HepG2 (cell line): ENCODE results near the gene PRR35. TPM values are rescaled to one million over a fixed set of nuclear protein-coding genes. Genes with fewer than 3 reads are reported as not detected.

Experiments used
- ATAC-seq: fragments of 200-7000 bp; cut with Tn5 transposase; 3 replicates; pipeline ENCODE4 v1.9.1; 2020; ENCODE audit warnings: mild to moderate bottlenecking, moderate library complexity
- BruUV-seq: library from RNA; stranded (reverse); fragments of 400-500 nt; replicated peaks from 2 replicates; lab custom pipeline; 2021; lab: Mats Ljungman, UMichigan
- CTCF ChIA-PET: fragments of 300-600 bp; formaldehyde crosslinking; extraction: SDS; loops from one replicate; lab custom pipeline; 2021; ENCODE audit warnings: low total read pairs, inconsistent platforms, low intra/inter-chr PET ratio; lab: Yijun Ruan, JAX
- POLR2A ChIA-PET: fragments of 350-600 bp; sonication (Branson Sonifier 250); formaldehyde crosslinking; loops from one replicate; lab custom pipeline; 2020; ENCODE audit warnings: antibody characterized with exemption, inconsistent platforms; lab: Yijun Ruan, JAX
- DNase-seq: peaks from one replicate; pipeline ENCODE4 v3.0.0-alpha.2; 2015; ENCODE audit warnings: low spot score
- FAIRE-seq: peaks from 3 replicates; lab custom pipeline; 2011; peaks lifted over from hg19 to GRCh38; lab: Jason Lieb, UNC
- H2AFZ ChIP-seq: one replicate; pipeline ENCODE4 v1.6.1; 2011; ENCODE audit warnings: low read length, inconsistent platforms
- H3K27ac ChIP-seq: fragments of 300-600 bp; 3 replicates; pipeline ENCODE4 v1.8.0; 2011; ENCODE audit warnings: mixed run types, mild to moderate bottlenecking, mixed read lengths, low read length, inconsistent platforms; ENCODE audit not compliant: insufficient read depth; ENCODE audit errors: extremely low read length
- H3K27me3 ChIP-seq, 2 experiments: fragments of 200-600 bp in 1 of 2; 2 replicates in 1 of 2; 3 replicates in 1 of 2; pipeline versions ENCODE4 v1.6.0 to v1.8.0; 2011; ENCODE audit warnings: low read length in 2 of 2, mild to moderate bottlenecking in 2 of 2, moderate library complexity in 2 of 2, inconsistent platforms in 1 of 2; ENCODE audit not compliant: insufficient read depth in 2 of 2, control insufficient read depth in 1 of 2
- H3K36me3 ChIP-seq, 2 experiments: fragments of 200-600 bp in 1 of 2; replicated peaks in 1 of 2; 2 replicates in 1 of 2; 3 replicates in 1 of 2; pipeline versions ENCODE4 v1.5.1 to v1.8.0; 2011; ENCODE audit warnings: low read length in 2 of 2, inconsistent platforms in 1 of 2; ENCODE audit not compliant: insufficient read depth in 2 of 2, control insufficient read depth in 1 of 2
- H3K4me1 ChIP-seq: 2 replicates; pipeline ENCODE4 v1.5.1; 2012; ENCODE audit warnings: low read length, inconsistent platforms; ENCODE audit not compliant: insufficient read depth
- H3K4me2 ChIP-seq: 2 replicates; pipeline ENCODE4 v1.6.0; 2011; ENCODE audit warnings: low read depth, low read length, inconsistent platforms
- H3K4me3 ChIP-seq, 3 experiments: fragments of 200-600 bp in 1 of 3; sonication (generic), shearing (Covaris generic) in 1 of 3; replicated peaks in 1 of 3; 2 replicates each; pipeline ENCODE4 v1.5.1; 2011 to 2016; ENCODE audit warnings: low read length in 3 of 3, inconsistent platforms in 2 of 3, low read depth in 2 of 3, mild to moderate bottlenecking in 2 of 3, control low read depth in 1 of 3, mixed read lengths in 1 of 3; ENCODE audit not compliant: insufficient read depth in 1 of 3
- H3K79me2 ChIP-seq: one replicate; pipeline ENCODE4 v1.6.1; 2011; ENCODE audit warnings: low read length, inconsistent platforms; ENCODE audit not compliant: insufficient read depth
- H3K9ac ChIP-seq: 2 replicates; pipeline ENCODE4 v1.6.0; 2011; ENCODE audit warnings: mild to moderate bottlenecking, low read depth, low read length, inconsistent platforms; ENCODE audit not compliant: insufficient read depth
- H3K9me3 ChIP-seq: 2 replicates; pipeline ENCODE4 v1.5.1; 2012; ENCODE audit warnings: mild to moderate bottlenecking, low read length
- H4K20me1 ChIP-seq: 2 replicates; pipeline ENCODE4 v1.6.0; 2011; ENCODE audit warnings: inconsistent platforms, mild to moderate bottlenecking, low read length, moderate library complexity; ENCODE audit not compliant: insufficient read depth
- AGO2 ChIP-seq: fragments of 200-400 bp; formaldehyde crosslinking; optimal IDR thresholded peaks from 2 replicates; pipeline ENCODE3; 2017; ENCODE audit warnings: mild to moderate bottlenecking, low read depth, low read length, moderate library complexity
- MIER3 ChIP-seq: IDR thresholded peaks from 2 replicates; pipeline ENCODE4 v1.6.1; 2016; ENCODE audit warnings: missing compliant biosample characterization, borderline replicate concordance
- NFKB2 ChIP-seq: sonication (generic); formaldehyde crosslinking; IDR thresholded peaks from 2 replicates; pipeline ENCODE4 v1.4.0; 2020; ENCODE audit warnings: missing genetic modification reagents, borderline replicate concordance
- SATB2 ChIP-seq: sonication (generic); formaldehyde crosslinking; IDR thresholded peaks from 2 replicates; pipeline ENCODE4 v1.5.0; 2020; ENCODE audit warnings: missing genetic modification reagents
- ZNF367 ChIP-seq: sonication (generic); formaldehyde crosslinking; IDR thresholded peaks from 2 replicates; pipeline ENCODE4 v1.4.0; 2020; ENCODE audit warnings: missing genetic modification reagents, borderline replicate concordance
- ZNF891 ChIP-seq: sonication (generic); formaldehyde crosslinking; IDR thresholded peaks from 2 replicates; pipeline ENCODE4 v1.5.0; 2020; ENCODE audit warnings: mild to moderate bottlenecking, missing genetic modification reagents
- WGBS: methylation state at CpG from one replicate; pipeline ENCODE4 v1.1.6; 2017; ENCODE audit warnings: low lambda C conversion rate; 5-methylcytosine and 5-hydroxymethylcytosine counted together
- in situ Hi-C: cut with HindIII; loops from 2 replicates; pipeline ENCODE4 v1.10.0; 2017; ENCODE audit warnings: low pct_unique_long_range_greater_than_20kb; ENCODE audit not compliant: extremely low pct_ligation_motif_present
- intact Hi-C: fragments of 100-400 bp; cut with micrococcal nuclease; formaldehyde crosslinking; loops from one replicate; pipeline ENCODE4 v1.10.0; 2022; ENCODE audit not compliant: unreplicated experiment
- polyA plus RNA-seq, 8 experiments: library from polyadenylated mRNA; depleted of rRNA in 3 of 8; stranded (reverse) in 7 of 8; unstranded in 1 of 8; fragments of >200 nt; fragmentation: Illumina TruSeq in 4 of 8; extraction: Trizol in 4 of 8; gene quantifications; 2 replicates each; pipeline versions ENCODE4 v1.2.1 to v1.2.3, GENCODE V29; 2011 to 2016; ENCODE audit warnings: low read depth in 4 of 8, missing spikeins in 1 of 8, mixed read lengths in 1 of 8; ENCODE audit not compliant: insufficient read depth in 1 of 8
- total RNA-seq, 5 experiments: library from RNA; depleted of rRNA; stranded (reverse); fragments of >200 nt; fragmentation: Illumina TruSeq; extraction: Trizol; gene quantifications; 2 replicates each; pipeline ENCODE4 v1.2.3, GENCODE V29; 2016; ENCODE audit warnings: low read depth in 1 of 5
- TF ChIP-seq, protein P1 (sequence below): sonication (generic); formaldehyde crosslinking; IDR thresholded peaks from 2 replicates; pipeline ENCODE4 v1.4.0; 2020; ENCODE audit warnings: missing genetic modification reagents

The PRR35 gene
- total and polyA plus RNA-seq, 2 of the 13 experiments (the other 11 are each of a cell fraction or from before 2014, with no cell fraction given), result 0.07 to 0.16 TPM

DNA sequence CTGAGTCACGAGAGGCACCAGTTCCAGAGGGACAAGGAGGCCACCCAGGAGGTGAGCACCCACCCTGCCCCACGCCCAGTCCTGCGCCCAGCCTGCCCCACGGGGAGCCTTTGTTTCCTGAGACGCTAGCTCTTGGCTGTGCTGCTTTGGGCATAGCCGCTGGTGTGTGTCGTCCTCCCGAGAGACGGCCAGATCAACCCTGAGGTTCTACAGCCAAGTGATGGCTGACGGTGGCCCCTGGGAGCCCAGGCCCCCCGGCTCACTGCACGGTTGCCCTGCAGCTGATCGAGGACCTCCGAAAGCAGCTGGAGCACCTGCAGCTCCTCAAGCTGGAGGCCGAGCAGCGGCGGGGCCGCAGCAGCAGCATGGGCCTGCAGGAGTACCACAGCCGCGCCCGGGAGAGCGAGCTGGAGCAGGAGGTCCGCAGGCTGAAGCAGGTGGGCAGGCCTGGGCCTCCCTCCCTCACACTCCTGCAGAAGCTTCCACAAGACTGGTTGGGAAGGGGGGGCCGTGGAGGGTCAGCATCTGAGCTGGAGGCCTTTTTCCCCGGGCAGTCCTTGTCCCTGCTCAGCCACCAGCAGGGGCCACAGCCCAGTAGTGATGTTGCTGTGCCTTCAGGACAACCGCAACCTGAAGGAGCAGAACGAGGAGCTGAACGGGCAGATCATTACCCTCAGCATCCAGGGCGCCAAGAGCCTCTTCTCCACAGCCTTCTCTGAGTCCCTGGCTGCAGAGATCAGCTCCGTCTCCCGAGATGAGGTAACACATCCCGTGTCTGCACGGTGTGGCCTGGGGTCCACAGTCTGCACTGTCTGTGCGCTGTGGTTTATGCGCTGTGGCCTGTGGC lies 40.1 kb upstream of the PRR35 start:
- POLR2A ChIA-PET, result interaction anchor here (0.6 to 2.1 kb wide), 5 partner anchors 11 to 18 kb away, joined by 3 to 8 read pairs (median 3); no protein-coding TSS in a partner anchor
- Histone ChIP-seq H3K27me3 (no peaks in the 10 kb centered on the region), H2AFZ (no peak overlapping the region), H3K4me2 (no peak overlapping the region), H3K36me3 (peaks cover 20 to 49% of the 10 kb centered on the region in 2 experiments; a peak in 4 of 5 replicates), H3K79me2 (no peaks in the 10 kb centered on the region)
- BruUV-seq, result no TSS peak
- no peak for ATAC-seq
- WGBS, result 97% methylated on average over 13 of the region's 35 CpGs
- no peak for FAIRE-seq
- DNase-seq, result no peak
- no peak for TF ChIP-seq NFKB2 (CRISPR knock-in tag)
- TF ChIP-seq, protein P1, sequence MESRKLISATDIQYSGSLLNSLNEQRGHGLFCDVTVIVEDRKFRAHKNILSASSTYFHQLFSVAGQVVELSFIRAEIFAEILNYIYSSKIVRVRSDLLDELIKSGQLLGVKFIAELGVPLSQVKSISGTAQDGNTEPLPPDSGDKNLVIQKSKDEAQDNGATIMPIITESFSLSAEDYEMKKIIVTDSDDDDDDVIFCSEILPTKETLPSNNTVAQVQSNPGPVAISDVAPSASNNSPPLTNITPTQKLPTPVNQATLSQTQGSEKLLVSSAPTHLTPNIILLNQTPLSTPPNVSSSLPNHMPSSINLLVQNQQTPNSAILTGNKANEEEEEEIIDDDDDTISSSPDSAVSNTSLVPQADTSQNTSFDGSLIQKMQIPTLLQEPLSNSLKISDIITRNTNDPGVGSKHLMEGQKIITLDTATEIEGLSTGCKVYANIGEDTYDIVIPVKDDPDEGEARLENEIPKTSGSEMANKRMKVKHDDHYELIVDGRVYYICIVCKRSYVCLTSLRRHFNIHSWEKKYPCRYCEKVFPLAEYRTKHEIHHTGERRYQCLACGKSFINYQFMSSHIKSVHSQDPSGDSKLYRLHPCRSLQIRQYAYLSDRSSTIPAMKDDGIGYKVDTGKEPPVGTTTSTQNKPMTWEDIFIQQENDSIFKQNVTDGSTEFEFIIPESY (CRISPR knock-in tag), result peak; percentile 39; the same call in 1 of the 2 replicates
- no peak for TF ChIP-seq MIER3 (CRISPR knock-in tag)
- 0 out of 2 replicates have a peak, but pooled peaks have one; percentile 24 for TF ChIP-seq ZNF891
- no peak for TF ChIP-seq SATB2
- peak; percentile 85 for TF ChIP-seq AGO2
- TF ChIP-seq ZNF367 (CRISPR knock-in tag), result no peak
- TF ChIP-seq, all 625 proteins: peak for 3
- Histone ChIP-seq H4K20me1 (no peaks in the 10 kb centered on the region), H3K4me1 (peaks cover 13% of the 10 kb centered on the region), H3K27ac (no peak overlapping the region), H3K9ac (no peak overlapping the region), H3K4me3 (no peak overlapping the region), H3K9me3 (no peaks in the 10 kb centered on the region)
- intact Hi-C loops, result no loop called here
- in situ Hi-C loops, result no loop called here
- CTCF ChIA-PET, result no interaction called here
